Activated B cell treated with CpG ODN at 0.5 μM for 24 hours (primary cell): Measurements from ENCODE around the gene DRC1. TPM values are rescaled to one million over a fixed set of nuclear protein-coding genes. Genes with fewer than 3 reads are reported as not detected.
"Not testable (repeated sequence)": the region's sequence is repeated elsewhere in the genome, so short reads cannot be mapped to it uniquely, and the experiment has no call there.

ENCODE experiments used
- ATAC-seq: fragments of 200-7000 bp; cut with Tn5 transposase; one replicate; pipeline ENCODE4 v1.10.0; 2021; ENCODE audit warnings: low read depth, mild to moderate bottlenecking, moderate library complexity
- CTCF ChIA-PET: fragments of 350-600 bp; sonication (Branson Sonifier 250); formaldehyde crosslinking; loops from one replicate; lab custom pipeline; 2021; ENCODE audit warnings: antibody characterized with exemption; lab: Charles Lee
- POLR2A ChIA-PET: fragments of 350-600 bp; sonication (Branson Sonifier 250); formaldehyde crosslinking; loops from one replicate; lab custom pipeline; 2021; ENCODE audit warnings: antibody characterized with exemption; lab: Charles Lee
- DNase-seq: peaks from one replicate; pipeline ENCODE4 v3.0.0; 2022
- H3K27ac Mint-ChIP-seq: one replicate; pipeline ENCODE4 v1.8.0; 2020; ENCODE audit warnings: mixed read lengths
- H3K27me3 Mint-ChIP-seq: one replicate; pipeline ENCODE4 v1.8.0; 2021; ENCODE audit warnings: mixed read lengths
- H3K36me3 Mint-ChIP-seq: one replicate; pipeline ENCODE4 v1.8.0; 2021; ENCODE audit warnings: low read depth, mixed read lengths
- H3K4me1 Mint-ChIP-seq: one replicate; pipeline ENCODE4 v1.8.0; 2021; ENCODE audit warnings: mixed read lengths
- H3K4me3 Mint-ChIP-seq: one replicate; pipeline ENCODE4 v1.8.0; 2020; ENCODE audit warnings: mild to moderate bottlenecking, mixed read lengths
- H3K9me3 Mint-ChIP-seq: one replicate; pipeline ENCODE4 v1.8.0; 2020; ENCODE audit warnings: mixed read lengths
- intact Hi-C: fragments of 100-400 bp; cut with micrococcal nuclease; formaldehyde crosslinking; loops from one replicate; pipeline ENCODE4 v1.15.1; 2024
- total RNA-seq: library from RNA; stranded (reverse); gene quantifications from 2 replicates; pipeline ENCODE4 v1.2.3, GENCODE V29; 2022
- TF ChIP-seq, protein P1 (sequence below): fragments of 200-600 bp; IDR thresholded peaks from one replicate; pipeline ENCODE4 v1.8.0; 2022; ENCODE audit warnings: antibody characterized with exemption, mild to moderate bottlenecking

The DRC1 gene
- total RNA-seq, 1 donor from 2014 or later = not detected

DNA sequence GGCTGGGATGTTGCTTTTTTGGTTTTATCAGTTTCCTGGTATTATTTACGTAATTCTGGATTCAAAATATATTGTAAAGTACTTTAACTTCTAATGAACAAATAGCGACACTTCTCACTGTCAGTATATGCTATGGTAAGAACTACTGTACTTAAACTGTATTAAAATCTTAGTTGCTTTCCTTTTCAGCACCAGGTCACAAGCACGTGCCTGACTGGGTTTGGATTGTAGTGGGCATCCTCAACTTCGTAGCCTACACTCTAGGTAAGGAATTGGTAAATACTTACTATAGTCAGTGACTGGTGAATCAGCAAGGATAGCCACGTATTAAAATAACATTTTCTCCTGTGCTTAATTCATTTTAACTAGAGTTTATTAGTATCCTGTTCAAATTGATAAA lies 34.8 kb upstream of the DRC1 start:
- no peak for ATAC-seq
- intact Hi-C loops = no loop called here
- Mint-ChIP-seq H3K9me3 (no peaks in the 10 kb centered on the region), H3K4me1 (peaks cover 3% of the 10 kb centered on the region), H3K27ac (no peak overlapping the region), H3K27me3 (no peaks in the 10 kb centered on the region), H3K36me3 (peaks cover 52% of the 10 kb centered on the region), H3K4me3 (no peak overlapping the region)
- TF ChIP-seq, protein P1, sequence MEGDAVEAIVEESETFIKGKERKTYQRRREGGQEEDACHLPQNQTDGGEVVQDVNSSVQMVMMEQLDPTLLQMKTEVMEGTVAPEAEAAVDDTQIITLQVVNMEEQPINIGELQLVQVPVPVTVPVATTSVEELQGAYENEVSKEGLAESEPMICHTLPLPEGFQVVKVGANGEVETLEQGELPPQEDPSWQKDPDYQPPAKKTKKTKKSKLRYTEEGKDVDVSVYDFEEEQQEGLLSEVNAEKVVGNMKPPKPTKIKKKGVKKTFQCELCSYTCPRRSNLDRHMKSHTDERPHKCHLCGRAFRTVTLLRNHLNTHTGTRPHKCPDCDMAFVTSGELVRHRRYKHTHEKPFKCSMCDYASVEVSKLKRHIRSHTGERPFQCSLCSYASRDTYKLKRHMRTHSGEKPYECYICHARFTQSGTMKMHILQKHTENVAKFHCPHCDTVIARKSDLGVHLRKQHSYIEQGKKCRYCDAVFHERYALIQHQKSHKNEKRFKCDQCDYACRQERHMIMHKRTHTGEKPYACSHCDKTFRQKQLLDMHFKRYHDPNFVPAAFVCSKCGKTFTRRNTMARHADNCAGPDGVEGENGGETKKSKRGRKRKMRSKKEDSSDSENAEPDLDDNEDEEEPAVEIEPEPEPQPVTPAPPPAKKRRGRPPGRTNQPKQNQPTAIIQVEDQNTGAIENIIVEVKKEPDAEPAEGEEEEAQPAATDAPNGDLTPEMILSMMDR = no peak
- POLR2A ChIA-PET = no interaction called here
- CTCF ChIA-PET = no interaction called here
- no peak for DNase-seq

GRCh38 chr2:26369664-26370063 lies 32.1 kb upstream of the DRC1 start:
- H3K36me3 Mint-ChIP-seq = peaks cover 64% of the 10 kb centered on the region
- H3K4me3 Mint-ChIP-seq, H3K27ac Mint-ChIP-seq, H3K27me3 Mint-ChIP-seq, H3K9me3 Mint-ChIP-seq, DNase-seq, H3K4me1 Mint-ChIP-seq, CTCF ChIA-PET, ATAC-seq, POLR2A ChIA-PET, intact Hi-C loops: not testable (repeated sequence)

DNA sequence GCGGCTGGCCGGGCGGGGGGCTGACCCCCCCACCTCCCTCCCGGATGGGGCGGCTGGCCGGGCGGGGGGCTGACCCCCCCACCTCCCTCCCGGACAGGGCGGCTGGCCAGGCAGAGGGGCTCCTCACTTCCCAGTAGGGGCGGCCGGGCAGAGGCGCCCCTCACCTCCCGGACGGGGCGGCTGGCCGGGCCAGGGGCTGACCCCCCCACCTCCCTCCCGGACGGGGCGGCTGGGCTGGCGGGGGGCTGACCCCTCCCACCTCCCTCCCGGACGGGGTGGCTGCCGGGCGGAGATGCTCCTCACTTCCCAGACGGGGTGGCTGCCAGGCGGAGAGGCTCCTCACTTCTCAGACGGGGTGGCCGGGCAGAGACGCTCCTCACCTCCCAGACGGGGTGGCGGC lies 30.8 kb upstream of the DRC1 start:
- H3K4me3 Mint-ChIP-seq, H3K9me3 Mint-ChIP-seq, CTCF ChIA-PET, H3K27ac Mint-ChIP-seq, DNase-seq, H3K27me3 Mint-ChIP-seq, ATAC-seq, POLR2A ChIA-PET, intact Hi-C loops, H3K4me1 Mint-ChIP-seq: not testable (repeated sequence)
- peaks cover 68% of the 10 kb centered on the region for H3K36me3 Mint-ChIP-seq

- no peak overlapping the region for H3K4me3 Mint-ChIP-seq
- H3K27me3 Mint-ChIP-seq = no peaks in the 10 kb centered on the region
- no peak overlapping the region for H3K27ac Mint-ChIP-seq
- ChIA-PET POLR2A (no interaction called here), CTCF (no interaction called here)
- DNase-seq = no peak
- intact Hi-C loops = no loop called here
- peaks cover 67% of the 10 kb centered on the region for H3K36me3 Mint-ChIP-seq
- TF ChIP-seq, protein P1 = no peak
- no peak for ATAC-seq
- H3K4me1 Mint-ChIP-seq = no peaks in the 10 kb centered on the region
- H3K9me3 Mint-ChIP-seq = no peaks in the 10 kb centered on the region
These were observed 24.9 kb upstream of the DRC1 start for GRCh38 chr2:26376799-26377198.

DNA sequence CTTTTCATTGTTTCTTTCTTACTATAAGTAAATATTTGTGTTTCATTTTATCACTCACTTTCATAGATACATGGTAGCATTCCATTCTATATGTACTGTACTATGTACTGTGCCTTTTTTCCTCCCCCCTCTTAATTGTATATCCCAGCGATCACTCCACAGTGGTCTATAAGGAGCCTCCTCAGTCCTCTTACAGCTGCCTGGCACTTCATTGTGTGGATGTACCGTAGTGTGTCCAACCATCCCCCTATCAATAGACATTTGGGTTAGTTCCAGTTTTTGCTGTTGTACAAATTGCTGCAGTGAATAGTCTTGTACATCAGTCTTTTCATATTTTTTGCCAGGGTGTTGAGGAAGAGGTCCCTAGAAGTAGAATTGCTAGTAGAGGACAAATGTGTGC lies 21.4 kb upstream of the DRC1 start:
- ATAC-seq (no peak), DNase-seq (no peak)
- intact Hi-C loops = no loop called here
- Mint-ChIP-seq H3K9me3 (no peaks in the 10 kb centered on the region), H3K4me1 (peaks cover 4% of the 10 kb centered on the region), H3K27me3 (no peaks in the 10 kb centered on the region), H3K4me3 (no peak overlapping the region), H3K27ac (no peak overlapping the region), H3K36me3 (peaks cover 54% of the 10 kb centered on the region)
- ChIA-PET POLR2A (no interaction called here), CTCF (no interaction called here)
- TF ChIP-seq, protein P1 = no peak

GRCh38 chr2:26382564-26382963 lies 19.2 kb upstream of the DRC1 start:
- ATAC-seq (no peak), DNase-seq (no peak)
- ChIA-PET CTCF (no interaction called here), POLR2A (interaction anchor here (0.6 kb wide), 1 partner anchor 427 kb away, joined by 3 read pairs; no protein-coding TSS in a partner anchor)
- Mint-ChIP-seq H3K9me3 (no peaks in the 10 kb centered on the region), H3K4me3 (no peak overlapping the region), H3K27ac (no peak overlapping the region), H3K4me1 (peaks cover 4% of the 10 kb centered on the region), H3K36me3 (peaks cover 51% of the 10 kb centered on the region), H3K27me3 (no peaks in the 10 kb centered on the region)
- intact Hi-C loops = no loop called here
- TF ChIP-seq, protein P1 = no peak
